Natural killer cell (primary cell): ENCODE measurements around the gene PIM1. TPM values are rescaled to one million over a fixed set of nuclear protein-coding genes. Genes with fewer than 3 reads are reported as not detected.

Source experiments
- ATAC-seq, 3 donors: fragments of 150-1000 bp in 2 of 3; fragments of 200-7000 bp in 1 of 3; cut with Tn5 transposase; 1 replicate in 1 of 3; 2 replicates in 2 of 3; pipeline ENCODE4 v1.10.0; 2021; ENCODE audit warnings: mild to moderate bottlenecking in 2 of 3, moderate library complexity in 2 of 3
- DNase-seq, 2 donors: peaks; one replicate each; pipeline versions ENCODE4 v3.0.0 to v3.0.0-alpha.2; 2013 to 2021; ENCODE audit warnings: mixed read lengths in 1 of 2
- H3K27ac ChIP-seq: one replicate; pipeline ENCODE4 v1.5.1; 2013; ENCODE audit warnings: mild to moderate bottlenecking, low read length
- H3K27me3 ChIP-seq: one replicate; pipeline ENCODE4 v1.6.1; 2013; ENCODE audit warnings: low read length; ENCODE audit not compliant: control insufficient read depth, insufficient read depth
- H3K36me3 ChIP-seq: one replicate; pipeline ENCODE4 v1.6.1; 2013; ENCODE audit warnings: low read length; ENCODE audit not compliant: control insufficient read depth, insufficient read depth
- H3K4me1 ChIP-seq: one replicate; pipeline ENCODE4 v1.6.1; 2013; ENCODE audit warnings: low read length; ENCODE audit not compliant: control insufficient read depth, insufficient read depth
- H3K4me3 ChIP-seq: one replicate; pipeline ENCODE4 v1.5.1; 2013; ENCODE audit warnings: low read length
- H3K9me3 ChIP-seq: one replicate; pipeline ENCODE4 v1.6.1; 2013; ENCODE audit warnings: low read length; ENCODE audit not compliant: control insufficient read depth, insufficient read depth
- H3K27ac Mint-ChIP-seq, 2 donors: one replicate each; pipeline ENCODE4 v1.8.0; 2022; ENCODE audit warnings: mild to moderate bottlenecking in 2 of 2, mixed read lengths in 2 of 2, moderate library complexity in 1 of 2
- H3K27me3 Mint-ChIP-seq, 2 donors: one replicate each; pipeline ENCODE4 v1.8.0; 2022; ENCODE audit warnings: low read depth in 2 of 2, mixed read lengths in 2 of 2
- H3K36me3 Mint-ChIP-seq: one replicate; pipeline ENCODE4 v1.8.0; 2022; ENCODE audit warnings: mixed read lengths
- H3K4me1 Mint-ChIP-seq, 2 donors: one replicate each; pipeline ENCODE4 v1.8.0; 2022; ENCODE audit warnings: mixed read lengths in 2 of 2
- H3K4me3 Mint-ChIP-seq: one replicate; pipeline ENCODE4 v1.8.0; 2022; ENCODE audit warnings: mild to moderate bottlenecking, moderate library complexity, mixed read lengths
- H3K9me3 Mint-ChIP-seq, 2 donors: one replicate each; pipeline ENCODE4 v1.8.0; 2022; ENCODE audit warnings: mixed read lengths in 2 of 2
- WGBS: methylation state at CpG from one replicate; pipeline ENCODE4 v1.1.7; 2013; ENCODE audit warnings: missing lambda C conversion rate; ENCODE audit not compliant: insufficient coverage; 5-methylcytosine and 5-hydroxymethylcytosine counted together
- intact Hi-C: fragments of 100-400 bp; cut with micrococcal nuclease; formaldehyde crosslinking; loops from one replicate; pipeline ENCODE4 v1.14.2; 2022
- total RNA-seq, 4 donors: library from RNA; stranded (reverse); fragments of 120-200 nt in 1 of 4; gene quantifications; one replicate each; pipeline versions ENCODE4 v1.2.3 to v1.2.4, GENCODE V29; 2013 to 2022
- TF ChIP-seq, protein P1 (sequence below): fragments of 200-600 bp; IDR thresholded peaks from one replicate; pipeline ENCODE4 v1.8.0; 2022; ENCODE audit warnings: antibody characterized with exemption

The PIM1 gene
- total RNA-seq, 3 donors from 2014 or later (not counting 1 experiment from before 2014, with no cell fraction given) = 188 to 242 (median 215) TPM

DNA sequence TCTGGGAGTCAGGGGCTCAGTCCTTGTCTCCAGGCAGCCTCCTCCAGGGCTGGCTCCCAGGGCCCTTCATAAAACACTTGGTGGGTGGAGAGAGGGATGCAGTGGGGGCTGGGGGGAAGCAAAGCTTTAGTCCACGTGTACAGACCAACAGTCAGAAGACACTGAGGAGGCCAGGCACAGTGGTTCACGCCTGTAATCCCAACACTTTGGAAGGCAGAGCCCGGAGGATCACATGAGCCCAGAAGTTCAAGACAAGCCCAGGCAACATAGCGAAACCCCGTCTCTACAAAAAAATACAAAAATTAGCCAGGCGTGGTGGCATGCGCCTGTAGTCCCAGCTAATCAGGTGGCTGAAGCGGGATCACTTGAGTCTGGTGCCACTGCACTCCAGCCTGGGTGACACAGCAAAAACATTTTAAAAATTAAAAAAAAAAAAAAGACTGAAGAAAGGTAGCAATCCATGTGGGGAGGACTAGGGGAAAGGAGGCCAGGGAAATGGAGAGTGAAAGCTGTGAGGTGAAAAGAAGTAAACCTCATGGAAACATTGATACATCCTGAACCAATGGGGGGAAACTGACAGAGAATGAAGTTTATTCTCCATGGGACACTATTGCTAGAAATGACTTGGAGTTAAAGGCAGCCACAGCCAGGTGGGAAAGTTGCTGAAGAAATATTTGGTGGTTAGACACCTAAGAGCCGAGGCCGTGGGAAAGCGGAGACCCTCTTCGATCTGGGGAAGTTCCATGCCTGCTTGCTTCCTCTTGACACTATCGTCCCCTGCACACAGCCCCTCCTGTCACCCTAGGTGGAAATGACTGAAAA is 35.4 kb downstream of the PIM1 start:
- Histone ChIP-seq H3K27ac (no peak overlapping the region), H3K27me3 (no peaks in the 10 kb centered on the region), H3K9me3 (no peaks in the 10 kb centered on the region), H3K4me3 (no peak overlapping the region), H3K4me1 (peaks cover 67% of the 10 kb centered on the region), H3K36me3 (no peaks in the 10 kb centered on the region)
- Mint-ChIP-seq H3K4me3 (no peak overlapping the region), H3K9me3 (no peaks in the 10 kb centered on the region), H3K27me3 (no peaks in the 10 kb centered on the region), H3K36me3 (no peaks in the 10 kb centered on the region), H3K4me1 (peaks cover 70 to 73% of the 10 kb centered on the region in 2 donors), H3K27ac (peak overlapping the region in 1 of 2 donors; percentile 66)
- ATAC-seq (no peak), DNase-seq (peak in 1 of 2 donors; percentile 28)
- intact Hi-C loops = no loop called here
- WGBS = 55% methylated on average over 13 of the region's 13 CpGs
- TF ChIP-seq, protein P1, sequence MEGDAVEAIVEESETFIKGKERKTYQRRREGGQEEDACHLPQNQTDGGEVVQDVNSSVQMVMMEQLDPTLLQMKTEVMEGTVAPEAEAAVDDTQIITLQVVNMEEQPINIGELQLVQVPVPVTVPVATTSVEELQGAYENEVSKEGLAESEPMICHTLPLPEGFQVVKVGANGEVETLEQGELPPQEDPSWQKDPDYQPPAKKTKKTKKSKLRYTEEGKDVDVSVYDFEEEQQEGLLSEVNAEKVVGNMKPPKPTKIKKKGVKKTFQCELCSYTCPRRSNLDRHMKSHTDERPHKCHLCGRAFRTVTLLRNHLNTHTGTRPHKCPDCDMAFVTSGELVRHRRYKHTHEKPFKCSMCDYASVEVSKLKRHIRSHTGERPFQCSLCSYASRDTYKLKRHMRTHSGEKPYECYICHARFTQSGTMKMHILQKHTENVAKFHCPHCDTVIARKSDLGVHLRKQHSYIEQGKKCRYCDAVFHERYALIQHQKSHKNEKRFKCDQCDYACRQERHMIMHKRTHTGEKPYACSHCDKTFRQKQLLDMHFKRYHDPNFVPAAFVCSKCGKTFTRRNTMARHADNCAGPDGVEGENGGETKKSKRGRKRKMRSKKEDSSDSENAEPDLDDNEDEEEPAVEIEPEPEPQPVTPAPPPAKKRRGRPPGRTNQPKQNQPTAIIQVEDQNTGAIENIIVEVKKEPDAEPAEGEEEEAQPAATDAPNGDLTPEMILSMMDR = no peak

DNA sequence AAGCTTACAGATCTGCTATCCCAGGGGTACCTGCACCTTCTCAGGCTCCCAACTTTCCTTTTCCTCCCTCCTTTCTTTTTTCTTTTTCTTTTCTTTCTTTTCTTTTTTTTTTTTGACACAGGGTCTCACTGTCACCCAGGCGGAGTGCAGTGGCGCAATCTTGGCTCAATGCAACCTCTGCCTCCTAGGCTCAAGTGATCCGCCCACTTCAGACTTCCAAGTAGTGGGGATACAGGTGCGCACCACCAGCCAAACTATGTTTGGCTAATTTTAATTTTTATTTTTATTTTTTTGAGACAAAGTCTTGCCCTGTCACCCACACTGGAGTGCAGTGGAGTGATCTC is 36.0 kb downstream of the PIM1 start:
- no peak for DNase-seq
- Histone ChIP-seq H3K36me3 (no peaks in the 10 kb centered on the region), H3K9me3 (no peaks in the 10 kb centered on the region), H3K27ac (no peak overlapping the region), H3K4me3 (no peak overlapping the region), H3K4me1 (peaks cover 67% of the 10 kb centered on the region), H3K27me3 (no peaks in the 10 kb centered on the region)
- 93% methylated on average over 3 of the region's 4 CpGs for WGBS
- H3K36me3 Mint-ChIP-seq = no peaks in the 10 kb centered on the region
- H3K4me1 Mint-ChIP-seq = peaks cover 68 to 71% of the 10 kb centered on the region in 2 donors
- ATAC-seq = no peak
- H3K9me3 Mint-ChIP-seq = no peaks in the 10 kb centered on the region
- H3K4me3 Mint-ChIP-seq = no peak overlapping the region
- TF ChIP-seq, protein P1 = no peak
- intact Hi-C loops = no loop called here
- no peaks in the 10 kb centered on the region for H3K27me3 Mint-ChIP-seq
- H3K27ac Mint-ChIP-seq = peak overlapping the region in 1 of 2 donors; percentile 66

DNA sequence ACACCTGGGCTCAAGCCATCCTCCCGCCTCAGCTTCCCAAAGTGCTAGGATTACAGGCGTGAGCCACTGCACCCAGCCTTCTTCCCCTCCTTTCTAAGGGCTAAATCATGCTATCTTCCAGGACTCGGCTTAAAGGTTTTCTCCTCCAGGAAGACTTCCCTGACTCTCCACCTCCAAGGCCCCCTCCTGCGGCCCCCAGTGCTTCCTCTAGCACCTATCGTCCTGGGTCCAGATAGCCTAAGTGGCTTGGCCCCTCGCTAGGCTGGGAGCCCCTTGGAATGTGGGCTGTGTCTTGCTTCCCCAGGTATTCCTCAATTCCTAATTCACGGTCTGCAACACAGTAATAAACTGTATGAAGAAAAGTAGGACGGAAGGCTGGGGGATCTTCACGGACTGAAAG is 36.7 kb downstream of the PIM1 start:
- intact Hi-C loops = no loop called here

More for the DNA sequence above, 36.7 kb downstream of the PIM1 start:
- H3K4me1 Mint-ChIP-seq = peaks cover 65 to 67% of the 10 kb centered on the region in 2 donors
- H3K4me3 ChIP-seq = no peak overlapping the region
- DNase-seq = no peak
- TF ChIP-seq, protein P1 = no peak
- WGBS = 97% methylated on average over 9 of the region's 9 CpGs
- no peaks in the 10 kb centered on the region for H3K9me3 Mint-ChIP-seq
- no peak overlapping the region for H3K27ac ChIP-seq
- peak overlapping the region; percentile 59 to 82 for H3K27ac Mint-ChIP-seq
- no peaks in the 10 kb centered on the region for H3K36me3 Mint-ChIP-seq
- H3K27me3 Mint-ChIP-seq = no peaks in the 10 kb centered on the region
- no peak overlapping the region for H3K4me3 Mint-ChIP-seq
- H3K27me3 ChIP-seq = no peaks in the 10 kb centered on the region
- ATAC-seq = no peak
- H3K36me3 ChIP-seq = no peaks in the 10 kb centered on the region
- no peaks in the 10 kb centered on the region for H3K9me3 ChIP-seq
- peaks cover 61% of the 10 kb centered on the region for H3K4me1 ChIP-seq
